Transverse colon (tissue), 4 donors: ENCODE measurements around the gene PTPRN. TPM values are rescaled to one million over a fixed set of nuclear protein-coding genes. Genes with fewer than 3 reads are reported as not detected.
A peak's percentile ranks its signal among the peaks of the same experiment; 100 is the strongest.

Experiments
- DNase-seq: peaks from one replicate; pipeline ENCODE4 v3.0.0-alpha.2; 2019
- H3K27ac ChIP-seq, 4 donors: fragments of 200-600 bp; sonication (generic); 2 replicates each; pipeline ENCODE4 v1.5.1; 2016 to 2018; ENCODE audit warnings: inconsistent platforms in 4 of 4
- H3K27me3 ChIP-seq: fragments of 200-600 bp; sonication (generic); 2 replicates; pipeline ENCODE4 v1.5.1; 2017; ENCODE audit warnings: inconsistent platforms
- H3K36me3 ChIP-seq, 4 donors: fragments of 200-600 bp; sonication (generic); 2 replicates each; pipeline ENCODE4 v1.5.1; 2017 to 2019; ENCODE audit warnings: inconsistent platforms in 4 of 4
- H3K4me1 ChIP-seq, 4 donors: fragments of 200-600 bp; sonication (generic); 2 replicates each; pipeline ENCODE4 v1.5.1; 2017 to 2020; ENCODE audit warnings: inconsistent platforms in 4 of 4
- H3K4me3 ChIP-seq, 4 donors: fragments of 200-600 bp; sonication (generic); 1 replicate in 1 of 4; 2 replicates in 3 of 4; pipeline versions ENCODE4 v1.5.1 to v1.6.1; 2017 to 2019; ENCODE audit warnings: inconsistent platforms in 4 of 4
- H3K9me3 ChIP-seq, 2 donors: fragments of 200-600 bp; sonication (generic); 2 replicates each; pipeline ENCODE4 v1.5.1; 2017 to 2019; ENCODE audit warnings: inconsistent platforms in 2 of 2
- CTCF ChIP-seq, 5 experiments: fragments of 200-600 bp in 3 of 5; fragments of 450-650 bp in 2 of 5; sonication (generic) in 3 of 5; IDR thresholded peaks; 1 replicate in 2 of 5; 2 replicates in 3 of 5; pipeline ENCODE4 v1.5.1; 2016 to 2017; ENCODE audit warnings: antibody characterized with exemption in 5 of 5, inconsistent platforms in 3 of 5, mild to moderate bottlenecking in 2 of 5, moderate library complexity in 1 of 5
- EP300 ChIP-seq: sonication (generic); formaldehyde crosslinking; IDR thresholded peaks from one replicate; pipeline ENCODE4 v1.6.1; 2017; ENCODE audit warnings: antibody characterized with exemption, low read depth
- POLR2A ChIP-seq: fragments of 450-650 bp; IDR thresholded peaks from one replicate; pipeline ENCODE4 v1.6.1; 2016; ENCODE audit warnings: antibody characterized with exemption, mild to moderate bottlenecking, moderate library complexity
- POLR2AphosphoS5 ChIP-seq, 3 donors: sonication (generic); formaldehyde crosslinking; IDR thresholded peaks; one replicate each; pipeline ENCODE4 v1.6.1; 2016; ENCODE audit warnings: antibody characterized with exemption in 3 of 3
- WGBS, 2 donors: methylation state at CpG; one replicate each; pipeline ENCODE4 v1.1.5; 2018; ENCODE audit warnings: low coverage in 1 of 2; 5-methylcytosine and 5-hydroxymethylcytosine counted together
- in situ Hi-C, 4 donors: fragments of 200-750 bp; cut with MboI; loops; one replicate each; pipeline versions ENCODE4 v1.15.0 to v1.15.1; 2017; ENCODE audit warnings: low sequenced_read_pairs in 3 of 4, low pct_ligation_motif_present in 1 of 4, low pct_unique_long_range_greater_than_20kb in 1 of 4
- intact Hi-C: fragments of 100-400 bp; cut with DNase I; formaldehyde crosslinking; loops from one replicate; pipeline ENCODE4 v1.15.1; 2023; ENCODE audit warnings: low total_unique reads
- total RNA-seq, 4 donors: library from RNA; depleted of rRNA; stranded (reverse); fragments of >200 nt; gene quantifications; one replicate each; pipeline ENCODE4 v1.1.0, GENCODE V29; 2016

PTPRN gene
- total RNA-seq, 4 donors from 2014 or later, result 0.60 to 2.6 (median 2.1) TPM

DNA sequence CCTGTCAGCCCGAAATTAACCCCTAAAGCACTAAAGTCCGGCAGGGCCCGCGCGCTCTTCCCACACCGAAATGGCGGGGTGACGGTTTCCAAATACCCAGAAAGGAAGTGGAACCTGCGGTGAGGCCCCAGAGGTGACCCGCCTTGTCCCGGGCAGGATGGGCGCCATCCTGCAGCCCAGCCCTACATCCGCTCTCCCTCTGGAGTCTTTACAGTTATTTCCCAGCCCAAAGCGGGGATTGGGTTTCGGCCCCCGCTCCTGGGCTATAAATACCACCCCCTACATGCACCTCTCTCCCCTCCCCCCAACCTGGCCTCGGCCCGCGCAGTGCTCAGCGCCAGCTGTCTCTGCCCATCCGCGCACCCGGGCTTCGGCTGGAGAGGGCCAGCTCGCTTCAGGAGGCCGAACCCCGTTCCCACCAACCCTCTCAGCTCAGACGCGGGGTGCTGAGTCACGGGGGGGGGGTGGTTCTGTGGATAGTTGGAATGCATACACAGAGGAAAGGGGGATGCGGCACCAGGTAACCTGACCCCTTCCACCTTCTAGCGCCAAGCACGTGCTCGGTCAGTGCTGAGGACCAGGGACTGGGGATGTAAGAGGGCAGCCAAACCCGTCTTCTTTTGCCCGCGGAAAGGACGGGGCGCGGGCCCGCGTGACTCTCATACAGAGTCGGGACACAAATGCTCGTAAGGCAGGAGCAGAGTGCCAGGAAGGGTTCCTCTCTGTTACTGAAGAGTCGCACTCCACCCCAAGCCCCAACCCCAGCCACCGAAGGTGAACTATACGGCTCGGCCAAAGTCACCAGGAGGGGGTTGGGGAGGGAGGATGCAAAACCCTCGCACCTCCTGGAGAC is 56.1 kb downstream of the PTPRN start, which contains the start of gene TUBA4B:
Gene TUBA4B (plus strand): TSS at position 344 of the 853 bp plus-strand sequence. CDS start 165 bp downstream, at position 509.
- TF ChIP-seq EP300, result no peak
- no peak for TF ChIP-seq CTCF (IDR thresholded peaks at IDR 0.05)
- no peak for TF ChIP-seq POLR2AphosphoS5 (IDR thresholded peaks at IDR 0.05)
- TF ChIP-seq POLR2A, result no peak
- intact Hi-C loops, result no loop called here
- in situ Hi-C loops, result no loop called here
- Histone ChIP-seq H3K27me3 (no peaks in the 10 kb centered on the region), H3K4me1 (peaks cover 36 to 61% (median 56%) of the 10 kb centered on the region in 4 donors), H3K4me3 (peak within 1 kb of the TSS; percentile 49 to 72 (median 60)), H3K27ac (peak within 1 kb of the TSS; percentile 94 to 97 (median 94)), H3K9me3 (no peaks in the 10 kb centered on the region), H3K36me3 (no peaks in the 10 kb centered on the region)
- WGBS, 2 donors, result 8% methylated on average over 42 of the region's 49 CpGs; no CpG with 5 or more reads in 1 of the 2 donors
- DNase-seq, result peak; percentile 65

DNA sequence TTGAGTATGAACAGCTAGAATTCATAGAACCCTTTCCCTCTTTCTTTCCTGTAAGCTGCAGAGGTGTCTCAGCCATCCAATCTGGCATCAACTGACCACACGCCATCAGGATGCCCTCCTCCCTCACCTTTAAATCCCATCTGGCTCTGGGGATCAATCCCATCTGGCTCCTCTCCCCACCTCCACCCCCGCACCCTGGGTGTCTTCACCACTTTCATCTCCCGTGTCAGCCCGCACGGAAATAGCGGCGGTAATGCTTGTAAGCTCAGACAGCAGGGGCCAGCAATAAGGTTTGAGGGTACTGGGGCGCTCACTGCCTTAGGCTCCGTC is 56.7 kb downstream of the PTPRN start:
- 19 to 26% methylated on average over 6 to 9 of the region's 9 CpGs for WGBS, 2 donors
- DNase-seq, result no peak
- H3K4me1 ChIP-seq, result peaks cover 36 to 67% (median 61%) of the 10 kb centered on the region in 4 donors
- no peaks in the 10 kb centered on the region for H3K36me3 ChIP-seq
- peak overlapping the region; percentile 49 to 72 (median 60) for H3K4me3 ChIP-seq
- TF ChIP-seq POLR2A (no peak), CTCF (IDR thresholded peaks at IDR 0.05) (no peak), EP300 (no peak), POLR2AphosphoS5 (IDR thresholded peaks at IDR 0.05) (no peak)
- no peaks in the 10 kb centered on the region for H3K9me3 ChIP-seq
- in situ Hi-C loops (no loop called here), intact Hi-C loops (no loop called here)
- H3K27ac ChIP-seq, result peak overlapping the region; percentile 94 to 97 (median 94)
- no peaks in the 10 kb centered on the region for H3K27me3 ChIP-seq

DNA sequence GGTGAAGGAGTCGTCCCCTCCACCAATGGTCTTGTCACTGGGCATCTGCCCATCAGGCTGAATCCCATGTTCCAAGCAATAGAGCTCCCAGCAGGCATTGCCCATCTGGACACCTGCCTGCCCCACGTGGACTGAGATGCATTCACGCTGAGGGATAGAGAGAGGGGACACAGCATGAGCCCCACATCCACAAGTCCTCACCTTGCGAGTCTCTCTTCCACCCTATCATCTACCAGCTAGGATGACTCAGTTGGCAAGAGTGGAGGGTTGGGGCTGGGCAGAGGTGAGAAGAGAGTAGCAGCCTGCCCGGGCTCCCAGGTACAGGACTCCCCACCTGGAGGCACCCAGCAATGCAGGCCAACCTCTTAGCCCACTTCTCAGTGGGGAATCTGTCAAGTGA is 57.1 kb downstream of the PTPRN start:
- Histone ChIP-seq H3K9me3 (no peaks in the 10 kb centered on the region), H3K36me3 (no peaks in the 10 kb centered on the region), H3K27ac (peak overlapping the region; percentile 94 to 97 (median 94)), H3K27me3 (no peaks in the 10 kb centered on the region), H3K4me3 (peak overlapping the region in 3 of 4 donors; percentile 49 to 72 (median 57)), H3K4me1 (peaks cover 38 to 71% (median 65%) of the 10 kb centered on the region in 4 donors)
- DNase-seq, result peak; percentile 31
- in situ Hi-C loops, result no loop called here
- WGBS, 2 donors, result 55% methylated on average over 5 of the region's 5 CpGs; no CpG with 5 or more reads in 1 of the 2 donors
- TF ChIP-seq POLR2AphosphoS5 (IDR thresholded peaks at IDR 0.05) (no peak), EP300 (no peak), POLR2A (no peak), CTCF (IDR thresholded peaks at IDR 0.05) (no peak)
- intact Hi-C loops, result no loop called here

DNA sequence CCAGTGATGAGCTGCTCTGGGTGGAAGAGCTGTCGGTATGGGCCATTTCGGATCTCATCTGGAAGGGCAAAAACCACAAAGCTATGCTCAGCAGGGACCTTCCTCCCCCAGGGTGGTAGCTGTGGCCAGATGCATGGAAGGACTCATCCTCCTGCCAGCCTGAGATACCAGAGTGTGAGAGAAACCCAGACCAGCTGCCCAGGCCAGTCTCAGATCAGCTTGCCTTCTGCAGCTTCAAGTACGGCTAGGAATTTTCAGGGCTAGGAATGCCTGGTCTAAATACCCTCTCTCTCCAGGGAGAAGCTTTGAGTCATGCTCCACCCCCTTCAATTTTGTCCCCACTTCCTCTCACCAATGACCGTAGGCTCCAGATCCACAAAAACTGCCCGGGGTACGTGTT is 57.5 kb downstream of the PTPRN start:
- Histone ChIP-seq H3K9me3 (no peaks in the 10 kb centered on the region), H3K27ac (peak overlapping the region; percentile 94 to 97 (median 94)), H3K27me3 (no peaks in the 10 kb centered on the region), H3K36me3 (no peaks in the 10 kb centered on the region), H3K4me1 (peaks cover 40 to 73% (median 68%) of the 10 kb centered on the region in 4 donors), H3K4me3 (peak overlapping the region in 1 of 4 donors; percentile 72)
- in situ Hi-C loops, result no loop called here
- DNase-seq, result no peak
- intact Hi-C loops, result no loop called here
- TF ChIP-seq EP300, result no peak
- TF ChIP-seq CTCF (IDR thresholded peaks at IDR 0.05), result no peak
- no peak for TF ChIP-seq POLR2AphosphoS5 (IDR thresholded peaks at IDR 0.05)
- WGBS, 2 donors, result 78% methylated on average over 6 of the region's 6 CpGs; no CpG with 5 or more reads in 1 of the 2 donors
